ENCODE results near the gene TARS3.

DNA sequence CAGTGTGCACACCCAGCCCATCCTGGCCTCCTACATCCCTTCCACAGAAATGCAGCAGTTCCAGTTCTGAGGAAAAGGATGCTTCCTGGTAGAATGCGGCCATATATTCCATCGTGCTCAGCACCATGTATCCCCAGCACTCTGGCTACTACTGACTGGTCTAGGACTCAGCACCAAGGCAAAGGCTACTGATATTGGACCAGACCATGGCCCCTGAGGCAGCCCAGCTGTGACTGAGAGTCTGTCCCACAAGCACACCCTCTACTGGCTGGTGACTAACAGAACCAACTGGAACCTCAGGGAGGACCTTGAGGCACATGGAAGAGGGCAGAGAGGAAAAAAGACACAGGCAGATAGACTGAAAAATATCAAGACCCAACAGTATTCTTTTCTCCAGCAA is 30.0 kb downstream of the TARS3 start:
- TF ChIP-seq, protein P1, sequence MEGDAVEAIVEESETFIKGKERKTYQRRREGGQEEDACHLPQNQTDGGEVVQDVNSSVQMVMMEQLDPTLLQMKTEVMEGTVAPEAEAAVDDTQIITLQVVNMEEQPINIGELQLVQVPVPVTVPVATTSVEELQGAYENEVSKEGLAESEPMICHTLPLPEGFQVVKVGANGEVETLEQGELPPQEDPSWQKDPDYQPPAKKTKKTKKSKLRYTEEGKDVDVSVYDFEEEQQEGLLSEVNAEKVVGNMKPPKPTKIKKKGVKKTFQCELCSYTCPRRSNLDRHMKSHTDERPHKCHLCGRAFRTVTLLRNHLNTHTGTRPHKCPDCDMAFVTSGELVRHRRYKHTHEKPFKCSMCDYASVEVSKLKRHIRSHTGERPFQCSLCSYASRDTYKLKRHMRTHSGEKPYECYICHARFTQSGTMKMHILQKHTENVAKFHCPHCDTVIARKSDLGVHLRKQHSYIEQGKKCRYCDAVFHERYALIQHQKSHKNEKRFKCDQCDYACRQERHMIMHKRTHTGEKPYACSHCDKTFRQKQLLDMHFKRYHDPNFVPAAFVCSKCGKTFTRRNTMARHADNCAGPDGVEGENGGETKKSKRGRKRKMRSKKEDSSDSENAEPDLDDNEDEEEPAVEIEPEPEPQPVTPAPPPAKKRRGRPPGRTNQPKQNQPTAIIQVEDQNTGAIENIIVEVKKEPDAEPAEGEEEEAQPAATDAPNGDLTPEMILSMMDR (IDR thresholded peaks at IDR 0.05), result no peak
- TF ChIP-seq POLR2A (IDR thresholded peaks at IDR 0.05), result no peak

Measured in thyroid gland (tissue), 4 donors.